RWPE2 (cell line): ENCODE measurements around the gene NIN.

Experiments
- ATAC-seq: fragments of 200-7000 bp; cut with Tn5 transposase; 3 replicates; pipeline ENCODE4 v1.9.1; 2021; ENCODE audit warnings: low read depth
- DNase-seq: peaks from one replicate; pipeline ENCODE4 v3.0.0-alpha.2; 2020; ENCODE audit warnings: low spot score
- H3K27ac ChIP-seq: fragments of 450-650 bp; 2 replicates; pipeline ENCODE4 v1.5.1; 2017; ENCODE audit warnings: mild to moderate bottlenecking; ENCODE audit not compliant: poor library complexity, severe bottlenecking
- H3K27me3 ChIP-seq: fragments of 250-450 bp; sonication (Bioruptor Pico); 2 replicates; pipeline ENCODE4 v1.5.1; 2021; ENCODE audit warnings: mild to moderate bottlenecking, moderate library complexity; ENCODE audit not compliant: insufficient read depth, poor library complexity, severe bottlenecking
- H3K36me3 ChIP-seq: fragments of 250-450 bp; sonication (Bioruptor Pico); 2 replicates; pipeline ENCODE4 v1.5.1; 2020; ENCODE audit warnings: low read depth, mild to moderate bottlenecking, moderate library complexity
- H3K4me1 ChIP-seq: fragments of 250-450 bp; sonication (Bioruptor Pico); 2 replicates; pipeline ENCODE4 v1.5.1; 2021; ENCODE audit warnings: mild to moderate bottlenecking, moderate library complexity; ENCODE audit not compliant: insufficient read depth, poor library complexity, severe bottlenecking
- H3K4me3 ChIP-seq: fragments of 250-450 bp; sonication (Bioruptor Pico); 2 replicates; pipeline ENCODE4 v1.5.1; 2021; ENCODE audit warnings: mild to moderate bottlenecking, moderate library complexity; ENCODE audit not compliant: severe bottlenecking
- H3K9me3 ChIP-seq: fragments of 250-450 bp; sonication (Bioruptor Pico); 2 replicates; pipeline ENCODE4 v1.5.1; 2021; ENCODE audit warnings: mild to moderate bottlenecking, moderate library complexity; ENCODE audit not compliant: severe bottlenecking
- TF ChIP-seq, protein P1 (sequence below): fragments of 450-650 bp; IDR thresholded peaks from one replicate; pipeline ENCODE4 v1.5.1; 2017; ENCODE audit warnings: mild to moderate bottlenecking, moderate library complexity; ENCODE audit not compliant: poor library complexity, severe bottlenecking

NIN gene

GRCh38 chr14:50834802-50835276 lies 3.9 kb upstream of the NIN start:
- ATAC-seq (no peak), DNase-seq (no peak)
- Histone ChIP-seq H3K9me3 (no peaks in the 10 kb centered on the region), H3K4me1 (peaks cover 4% of the 10 kb centered on the region), H3K36me3 (no peaks in the 10 kb centered on the region), H3K27me3 (no peaks in the 10 kb centered on the region), H3K27ac (no peak overlapping the region), H3K4me3 (no peak overlapping the region)
- TF ChIP-seq, protein P1, sequence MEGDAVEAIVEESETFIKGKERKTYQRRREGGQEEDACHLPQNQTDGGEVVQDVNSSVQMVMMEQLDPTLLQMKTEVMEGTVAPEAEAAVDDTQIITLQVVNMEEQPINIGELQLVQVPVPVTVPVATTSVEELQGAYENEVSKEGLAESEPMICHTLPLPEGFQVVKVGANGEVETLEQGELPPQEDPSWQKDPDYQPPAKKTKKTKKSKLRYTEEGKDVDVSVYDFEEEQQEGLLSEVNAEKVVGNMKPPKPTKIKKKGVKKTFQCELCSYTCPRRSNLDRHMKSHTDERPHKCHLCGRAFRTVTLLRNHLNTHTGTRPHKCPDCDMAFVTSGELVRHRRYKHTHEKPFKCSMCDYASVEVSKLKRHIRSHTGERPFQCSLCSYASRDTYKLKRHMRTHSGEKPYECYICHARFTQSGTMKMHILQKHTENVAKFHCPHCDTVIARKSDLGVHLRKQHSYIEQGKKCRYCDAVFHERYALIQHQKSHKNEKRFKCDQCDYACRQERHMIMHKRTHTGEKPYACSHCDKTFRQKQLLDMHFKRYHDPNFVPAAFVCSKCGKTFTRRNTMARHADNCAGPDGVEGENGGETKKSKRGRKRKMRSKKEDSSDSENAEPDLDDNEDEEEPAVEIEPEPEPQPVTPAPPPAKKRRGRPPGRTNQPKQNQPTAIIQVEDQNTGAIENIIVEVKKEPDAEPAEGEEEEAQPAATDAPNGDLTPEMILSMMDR: no peak

DNA sequence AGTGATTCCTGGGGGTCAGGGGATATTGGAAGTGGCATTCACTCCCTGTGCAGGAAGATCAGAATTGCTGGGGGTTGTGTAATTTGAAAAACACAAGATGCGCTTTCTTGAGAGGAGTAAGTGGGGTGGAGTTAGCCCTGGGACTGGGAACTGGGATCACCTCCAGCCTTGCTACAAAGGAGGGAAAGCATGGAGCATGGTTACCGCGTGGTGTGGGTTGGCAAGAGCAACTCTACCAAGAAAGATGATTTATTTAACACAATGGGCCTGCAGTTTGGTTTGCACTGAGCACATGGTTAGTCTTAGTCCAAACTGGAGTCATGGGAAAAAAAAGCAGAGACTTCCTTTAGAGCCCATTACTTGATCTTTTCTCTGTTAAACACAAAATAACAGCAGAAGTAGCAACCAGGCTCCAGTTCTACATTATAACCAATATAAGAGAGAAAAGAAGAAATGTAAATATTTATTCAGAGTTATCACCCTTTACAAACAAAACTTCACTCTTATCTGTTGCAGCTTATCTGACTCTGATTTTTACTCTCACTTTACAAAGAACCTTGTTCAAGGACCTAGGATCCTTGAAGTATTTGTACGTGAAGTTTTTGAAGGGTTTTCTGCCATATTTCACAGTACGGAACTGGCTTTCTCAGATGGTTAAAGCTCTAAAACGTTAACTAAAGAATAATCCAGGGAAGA lies 2.1 kb upstream of the NIN start:
- TF ChIP-seq, protein P1: no peak
- Histone ChIP-seq H3K36me3 (no peaks in the 10 kb centered on the region), H3K4me1 (peaks cover 4% of the 10 kb centered on the region), H3K27ac (no peak overlapping the region), H3K9me3 (no peaks in the 10 kb centered on the region), H3K4me3 (no peak overlapping the region), H3K27me3 (no peaks in the 10 kb centered on the region)
- ATAC-seq: no peak
- DNase-seq: no peak

- H3K4me3 ChIP-seq: peak overlapping the region; percentile 99
- H3K4me1 ChIP-seq: peaks cover 4% of the 10 kb centered on the region
- H3K27ac ChIP-seq: no peak overlapping the region
- DNase-seq (no peak), ATAC-seq (no peak; the same call in 2 of the 3 replicates)
- H3K36me3 ChIP-seq: no peaks in the 10 kb centered on the region
- no peaks in the 10 kb centered on the region for H3K27me3 ChIP-seq
- TF ChIP-seq, protein P1: no peak
- H3K9me3 ChIP-seq: no peaks in the 10 kb centered on the region
Measured at GRCh38 chr14:50831726-50832168, 785 bp upstream of the NIN start.

DNA sequence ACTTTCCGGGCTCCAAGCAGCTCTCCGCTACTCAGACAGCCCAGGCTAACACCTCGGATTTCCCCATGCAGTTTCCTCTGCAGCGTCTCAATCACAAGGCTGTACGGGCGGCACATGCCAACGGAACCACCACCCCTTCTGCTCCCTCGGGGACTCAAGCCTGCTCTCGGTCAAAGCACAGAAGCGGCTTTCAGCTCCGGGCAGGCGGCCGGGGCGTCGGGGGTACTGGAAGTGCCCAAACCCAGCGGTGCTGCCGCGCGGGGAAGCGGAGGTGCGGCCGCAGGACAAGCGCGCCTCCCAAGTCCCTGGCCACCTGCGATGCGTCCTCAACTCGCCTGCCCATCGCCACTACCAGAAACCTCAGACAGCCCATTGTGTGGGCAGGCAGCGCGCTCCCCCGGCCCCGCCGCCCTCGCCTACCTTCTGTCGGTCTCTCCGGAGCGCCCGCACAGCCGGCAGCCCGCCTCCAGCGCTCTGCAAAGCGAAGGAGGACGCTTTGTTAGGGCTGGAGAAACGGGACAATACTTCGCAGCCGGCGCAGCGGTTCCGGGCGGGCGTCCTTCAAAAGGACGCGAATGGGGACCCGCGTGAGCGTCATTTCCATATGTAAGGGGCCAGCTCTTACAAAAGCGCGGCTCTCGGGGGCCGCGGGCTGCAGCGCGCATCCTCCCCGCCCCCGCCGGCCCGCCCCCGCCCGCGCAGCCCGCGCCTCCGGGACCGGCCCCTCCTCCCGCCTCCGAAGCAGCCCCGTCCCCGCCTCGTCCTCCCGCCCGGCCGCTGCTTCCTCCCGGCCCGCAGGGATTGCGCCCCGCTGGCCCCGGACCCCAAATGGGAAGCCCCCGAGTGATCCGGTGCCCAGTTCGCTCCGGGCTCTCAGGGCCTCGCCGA lies 674 bp downstream of the NIN start:
- peak; percentile 53 for ATAC-seq
- H3K4me1 ChIP-seq: peaks cover 4% of the 10 kb centered on the region

More for the DNA sequence above, 674 bp downstream of the NIN start:
- H3K4me3 ChIP-seq: peak overlapping the region; percentile 99
- H3K36me3 ChIP-seq: no peaks in the 10 kb centered on the region
- DNase-seq: peak; percentile 66
- no peaks in the 10 kb centered on the region for H3K9me3 ChIP-seq
- TF ChIP-seq, protein P1: no peak
- H3K27ac ChIP-seq: peak overlapping the region; percentile 49
- H3K27me3 ChIP-seq: no peaks in the 10 kb centered on the region
